SU-DHL-6 (cell line): ENCODE data around the gene DUSP16.

Source experiments
- H2AFZ ChIP-seq: fragments of 200-600 bp; sonication (generic); 2 replicates; pipeline ENCODE4 v1.6.1; 2014; ENCODE audit warnings: low read depth, mild to moderate bottlenecking, moderate library complexity, mixed read lengths, antibody characterized with exemption, low read length; ENCODE audit not compliant: severe bottlenecking
- H3F3A ChIP-seq: fragments of 200-600 bp; shearing (Covaris generic); 2 replicates; pipeline ENCODE4 v1.6.0; 2016; ENCODE audit warnings: antibody characterized with exemption, mild to moderate bottlenecking; ENCODE audit not compliant: insufficient read depth
- H3K27ac ChIP-seq: fragments of 200-600 bp; sonication (generic); 2 replicates; pipeline ENCODE4 v1.5.1; 2016; ENCODE audit warnings: low read depth, mild to moderate bottlenecking, low read length, moderate library complexity, mixed read lengths
- H3K27me3 ChIP-seq: fragments of 200-600 bp; sonication (generic), shearing (Covaris generic); 2 replicates; pipeline ENCODE4 v1.6.0; 2014; ENCODE audit warnings: mild to moderate bottlenecking, low read length
- H3K36me3 ChIP-seq: fragments of 200-600 bp; sonication (generic); 2 replicates; pipeline ENCODE4 v1.6.1; 2014; ENCODE audit warnings: mild to moderate bottlenecking, low read length, mixed read lengths
- H3K4me2 ChIP-seq: fragments of 300-600, 200-600 bp; shearing (Covaris generic), sonication (generic); 2 replicates; pipeline ENCODE4 v1.6.0; 2014; ENCODE audit warnings: low read length, low read depth, mild to moderate bottlenecking; ENCODE audit not compliant: poor library complexity, severe bottlenecking
- H3K4me3 ChIP-seq: fragments of 200-600 bp; sonication (generic); 2 replicates; pipeline ENCODE4 v1.5.1; 2014; ENCODE audit warnings: antibody characterized with exemption, low read length, mild to moderate bottlenecking, mixed read lengths; ENCODE audit not compliant: insufficient read depth, poor library complexity, severe bottlenecking
- H3K79me2 ChIP-seq: fragments of 200-600 bp; sonication (generic); 2 replicates; pipeline ENCODE4 v1.6.1; 2014; ENCODE audit warnings: mild to moderate bottlenecking, low read length, moderate library complexity; ENCODE audit not compliant: insufficient read depth
- H3K9ac ChIP-seq: fragments of 200-600 bp; sonication (generic); 2 replicates; pipeline ENCODE4 v1.7.0; 2014; ENCODE audit warnings: mild to moderate bottlenecking, low read length
- H3K9me2 ChIP-seq: fragments of 200-600 bp; sonication (generic); replicated peaks from 2 replicates; pipeline ENCODE4 v1.6.1; 2014; ENCODE audit warnings: low read length; ENCODE audit not compliant: insufficient read depth
- H3K9me3 ChIP-seq: fragments of 200-600 bp; sonication (generic); 2 replicates; pipeline ENCODE4 v1.6.1; 2014; ENCODE audit warnings: low read length, mixed read lengths; ENCODE audit not compliant: insufficient read depth
- H4K20me1 ChIP-seq: fragments of 200-600 bp; sonication (generic); 2 replicates; pipeline ENCODE4 v1.6.1; 2014; ENCODE audit warnings: low read depth, mild to moderate bottlenecking, antibody characterized with exemption, low read length, moderate library complexity, mixed read lengths
- EZH2phosphoT487 ChIP-seq: fragments of 200-600 bp; sonication (generic), shearing (Covaris generic); conservative IDR thresholded peaks from 2 replicates; pipeline ENCODE4 v1.6.1; 2018; ENCODE audit warnings: mild to moderate bottlenecking, antibody characterized with exemption, low read length, moderate library complexity, mixed read lengths
- TF ChIP-seq, protein P1 (sequence below): fragments of 200-600 bp; sonication (generic); IDR thresholded peaks from one replicate; pipeline ENCODE4 v1.5.1; 2017; ENCODE audit warnings: antibody characterized with exemption, mild to moderate bottlenecking, low read length, moderate library complexity; ENCODE audit not compliant: insufficient read depth, poor library complexity, severe bottlenecking

DUSP16 gene

DNA sequence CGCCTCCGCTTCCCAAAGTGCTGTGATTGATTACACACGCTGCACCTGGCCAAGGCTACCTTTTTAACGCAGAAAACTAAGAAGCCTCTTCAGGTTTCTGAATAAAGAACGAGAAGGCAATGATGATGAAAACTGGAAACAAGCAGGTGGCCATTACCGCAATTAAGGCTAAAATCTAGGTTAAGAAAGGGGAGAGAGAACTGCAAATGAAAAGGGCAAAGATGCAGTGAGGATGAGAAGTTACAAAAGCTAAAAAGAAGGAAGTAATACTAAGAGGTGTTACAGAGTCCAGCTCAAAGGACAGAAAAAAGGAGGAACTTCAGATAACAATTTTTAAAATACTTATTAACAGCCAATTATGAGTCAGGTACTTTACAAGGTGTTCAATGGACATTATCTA is 79.7 kb downstream of the DUSP16 start:
- H4K20me1 ChIP-seq: no peaks in the 10 kb centered on the region
- no peak overlapping the region for H3K9ac ChIP-seq
- H3F3A ChIP-seq: no peaks in the 10 kb centered on the region
- no peak overlapping the region for H2AFZ ChIP-seq
- TF ChIP-seq, protein P1, sequence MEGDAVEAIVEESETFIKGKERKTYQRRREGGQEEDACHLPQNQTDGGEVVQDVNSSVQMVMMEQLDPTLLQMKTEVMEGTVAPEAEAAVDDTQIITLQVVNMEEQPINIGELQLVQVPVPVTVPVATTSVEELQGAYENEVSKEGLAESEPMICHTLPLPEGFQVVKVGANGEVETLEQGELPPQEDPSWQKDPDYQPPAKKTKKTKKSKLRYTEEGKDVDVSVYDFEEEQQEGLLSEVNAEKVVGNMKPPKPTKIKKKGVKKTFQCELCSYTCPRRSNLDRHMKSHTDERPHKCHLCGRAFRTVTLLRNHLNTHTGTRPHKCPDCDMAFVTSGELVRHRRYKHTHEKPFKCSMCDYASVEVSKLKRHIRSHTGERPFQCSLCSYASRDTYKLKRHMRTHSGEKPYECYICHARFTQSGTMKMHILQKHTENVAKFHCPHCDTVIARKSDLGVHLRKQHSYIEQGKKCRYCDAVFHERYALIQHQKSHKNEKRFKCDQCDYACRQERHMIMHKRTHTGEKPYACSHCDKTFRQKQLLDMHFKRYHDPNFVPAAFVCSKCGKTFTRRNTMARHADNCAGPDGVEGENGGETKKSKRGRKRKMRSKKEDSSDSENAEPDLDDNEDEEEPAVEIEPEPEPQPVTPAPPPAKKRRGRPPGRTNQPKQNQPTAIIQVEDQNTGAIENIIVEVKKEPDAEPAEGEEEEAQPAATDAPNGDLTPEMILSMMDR: no peak
- TF ChIP-seq EZH2phosphoT487: no peak
- H3K9me3 ChIP-seq: no peaks in the 10 kb centered on the region
- no peaks in the 10 kb centered on the region for H3K9me2 ChIP-seq
- no peaks in the 10 kb centered on the region for H3K27me3 ChIP-seq
- no peak overlapping the region for H3K4me3 ChIP-seq
- H3K79me2 ChIP-seq: no peaks in the 10 kb centered on the region
- H3K27ac ChIP-seq: no peak overlapping the region
- H3K36me3 ChIP-seq: no peaks in the 10 kb centered on the region
- no peak overlapping the region for H3K4me2 ChIP-seq

DNA sequence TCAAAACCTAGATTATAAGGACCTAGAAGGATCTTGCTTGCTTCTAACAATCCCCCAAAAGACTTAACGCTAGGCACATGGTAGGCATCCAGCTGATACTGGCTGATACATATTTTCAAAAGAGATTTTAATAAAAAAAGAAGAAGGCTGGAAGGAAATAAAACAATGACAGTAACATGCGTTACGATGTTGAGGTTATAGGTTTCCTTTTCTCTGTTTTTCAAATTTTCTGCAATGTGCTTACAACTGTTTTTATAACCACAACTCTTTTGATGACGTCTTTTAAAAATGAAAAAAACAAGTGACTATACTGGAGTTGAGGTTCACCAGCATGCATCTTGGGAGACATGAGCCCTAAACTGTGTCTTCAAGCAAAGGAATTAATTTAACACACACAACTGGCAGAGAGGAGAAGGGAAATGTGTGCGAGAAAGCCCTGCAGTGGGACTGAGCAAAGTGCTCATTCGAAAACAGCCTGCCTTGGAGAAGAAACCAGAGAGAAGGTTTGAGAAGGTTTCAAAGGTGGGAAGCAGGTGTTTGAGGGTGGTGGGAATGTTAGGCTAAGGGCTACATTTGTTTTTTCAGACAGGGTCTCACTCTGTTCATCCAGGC is 80.4 kb downstream of the DUSP16 start:
- Histone ChIP-seq H3K79me2 (no peaks in the 10 kb centered on the region), H3K27me3 (no peaks in the 10 kb centered on the region), H3K9me2 (no peaks in the 10 kb centered on the region), H3K9me3 (no peaks in the 10 kb centered on the region), H3K4me2 (no peak overlapping the region), H2AFZ (no peak overlapping the region), H3K9ac (no peak overlapping the region), H3K27ac (no peak overlapping the region), H3K4me3 (no peak overlapping the region), H3K36me3 (no peaks in the 10 kb centered on the region), H3F3A (no peaks in the 10 kb centered on the region), H4K20me1 (no peaks in the 10 kb centered on the region)
- no peak for TF ChIP-seq EZH2phosphoT487
- TF ChIP-seq, protein P1: no peak

DNA sequence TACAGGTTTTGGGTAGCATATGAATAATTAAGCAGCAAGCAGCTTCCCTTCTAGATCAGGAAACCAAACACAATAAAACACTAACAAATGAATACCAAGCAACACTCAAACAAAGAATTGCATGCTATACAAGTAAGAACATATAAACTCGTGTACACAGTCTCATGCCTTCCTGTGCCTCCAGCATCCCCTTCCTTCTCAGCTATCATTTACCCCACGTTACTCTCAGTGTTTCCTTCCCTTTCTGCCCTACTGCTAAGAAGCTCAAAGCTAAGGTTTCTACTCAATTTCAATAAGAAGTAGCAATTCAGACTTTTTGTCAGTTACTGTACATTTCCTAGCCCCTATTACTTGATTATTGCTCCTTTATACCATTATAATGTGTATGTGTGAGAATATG is 81.0 kb downstream of the DUSP16 start:
- Histone ChIP-seq H3K4me2 (no peak overlapping the region), H3K36me3 (no peaks in the 10 kb centered on the region), H4K20me1 (no peaks in the 10 kb centered on the region), H3K9ac (no peak overlapping the region), H3K27ac (no peak overlapping the region), H3K79me2 (no peaks in the 10 kb centered on the region), H3F3A (no peaks in the 10 kb centered on the region), H3K9me3 (no peaks in the 10 kb centered on the region), H2AFZ (no peak overlapping the region), H3K27me3 (no peaks in the 10 kb centered on the region), H3K4me3 (no peak overlapping the region), H3K9me2 (no peaks in the 10 kb centered on the region)
- TF ChIP-seq, protein P1: no peak
- TF ChIP-seq EZH2phosphoT487: no peak
